WTC11 (cell line): ENCODE results near the gene SLC27A2. TPM values are rescaled to one million over a fixed set of nuclear protein-coding genes. Genes with fewer than 3 reads are reported as not detected.

ENCODE experiments used
- ATAC-seq: fragments of 200-7000 bp; cut with Tn5 transposase; 2 replicates; pipeline ENCODE4 v1.10.0; 2021; ENCODE audit warnings: mild to moderate bottlenecking, moderate library complexity
- CTCF ChIA-PET: fragments of 300-600 bp; sonication (Branson Sonifier 250); formaldehyde crosslinking; loops from one replicate; lab custom pipeline; 2021; ENCODE audit warnings: antibody characterized with exemption; lab: Charles Lee
- POLR2A ChIA-PET: fragments of 350-600 bp; sonication (Branson Sonifier 250); formaldehyde crosslinking; loops from one replicate; lab custom pipeline; 2021; ENCODE audit warnings: antibody characterized with exemption; lab: Charles Lee
- DNase-seq: peaks from one replicate; pipeline ENCODE4 v3.0.0; 2021; ENCODE audit warnings: low spot score
- H3K27ac Mint-ChIP-seq: 2 replicates; pipeline ENCODE4 v1.8.0; 2021; ENCODE audit warnings: mixed read lengths
- H3K27me3 Mint-ChIP-seq: 2 replicates; pipeline ENCODE4 v1.8.0; 2021; ENCODE audit warnings: low read depth, mild to moderate bottlenecking, moderate library complexity, mixed read lengths
- H3K36me3 Mint-ChIP-seq: 2 replicates; pipeline ENCODE4 v1.8.0; 2021; ENCODE audit warnings: mixed read lengths
- H3K4me1 Mint-ChIP-seq: 2 replicates; pipeline ENCODE4 v1.8.0; 2022; ENCODE audit warnings: mixed read lengths
- H3K4me3 Mint-ChIP-seq: 2 replicates; pipeline ENCODE4 v1.8.0; 2021; ENCODE audit warnings: mild to moderate bottlenecking, moderate library complexity, mixed read lengths
- H3K9me3 Mint-ChIP-seq: 2 replicates; pipeline ENCODE4 v1.8.0; 2021; ENCODE audit warnings: mixed read lengths
- ATF2 ChIP-seq: sonication (generic); formaldehyde crosslinking; IDR thresholded peaks from 2 replicates; pipeline ENCODE4 v1.8.1; 2022; ENCODE audit warnings: low read depth, missing genetic modification reagents, borderline replicate concordance
- CREM ChIP-seq: sonication (generic); formaldehyde crosslinking; IDR thresholded peaks from 2 replicates; pipeline ENCODE4 v1.8.1; 2022; ENCODE audit warnings: mild to moderate bottlenecking, missing genetic modification reagents, moderate library complexity
- FOXJ3 ChIP-seq: sonication (generic); formaldehyde crosslinking; IDR thresholded peaks from 2 replicates; pipeline ENCODE4 v1.9.0; 2021; ENCODE audit warnings: missing genetic modification reagents, mild to moderate bottlenecking, borderline replicate concordance
- FOXP1 ChIP-seq: sonication (generic); formaldehyde crosslinking; IDR thresholded peaks from 2 replicates; pipeline ENCODE4 v1.8.0; 2022; ENCODE audit warnings: missing genetic modification reagents, mild to moderate bottlenecking, moderate library complexity, borderline replicate concordance
- HMGA2 ChIP-seq: fragments of 250-450 bp; sonication (Bioruptor Pico); IDR thresholded peaks from 2 replicates; pipeline ENCODE4 v1.4.0; 2021; ENCODE audit warnings: mild to moderate bottlenecking, moderate library complexity
- MXD4 ChIP-seq: fragments of 250-450 bp; sonication (Bioruptor Pico); IDR thresholded peaks from 2 replicates; pipeline ENCODE4 v1.8.0; 2021; ENCODE audit warnings: mild to moderate bottlenecking, moderate library complexity, borderline replicate concordance
- PRRX2 ChIP-seq: fragments of 250-450 bp; sonication (Bioruptor Pico); IDR thresholded peaks from 2 replicates; pipeline ENCODE4 v1.8.0; 2021; ENCODE audit warnings: mild to moderate bottlenecking
- SMAD3 ChIP-seq: sonication (generic); formaldehyde crosslinking; IDR thresholded peaks from 2 replicates; pipeline ENCODE4 v1.8.0; 2022; ENCODE audit warnings: missing genetic modification reagents, mild to moderate bottlenecking, borderline replicate concordance
- TCF7 ChIP-seq: sonication (generic); formaldehyde crosslinking; IDR thresholded peaks from 2 replicates; pipeline ENCODE4 v1.8.0; 2022; ENCODE audit warnings: mild to moderate bottlenecking, low read depth, missing genetic modification reagents, moderate library complexity
- TP53 ChIP-seq: sonication (generic); formaldehyde crosslinking; IDR thresholded peaks from 2 replicates; pipeline ENCODE4 v1.8.1; 2023; ENCODE audit warnings: mild to moderate bottlenecking, missing genetic modification reagents
- ZNF121 ChIP-seq: sonication (generic); formaldehyde crosslinking; IDR thresholded peaks from 2 replicates; pipeline ENCODE4 v1.8.0; 2023; ENCODE audit warnings: missing genetic modification reagents
- ZNF138 ChIP-seq: sonication (generic); formaldehyde crosslinking; conservative IDR thresholded peaks from 2 replicates; pipeline ENCODE4 v1.8.1; 2022; ENCODE audit warnings: mild to moderate bottlenecking, moderate library complexity, missing genetic modification reagents
- ZNF219 ChIP-seq: sonication (generic); formaldehyde crosslinking; IDR thresholded peaks from 2 replicates; pipeline ENCODE4 v1.8.0; 2023; ENCODE audit warnings: missing genetic modification reagents, mild to moderate bottlenecking, borderline replicate concordance
- ZNF263 ChIP-seq: sonication (generic); formaldehyde crosslinking; IDR thresholded peaks from 2 replicates; pipeline ENCODE4 v1.8.1; 2022; ENCODE audit warnings: low read depth, mild to moderate bottlenecking, moderate library complexity, missing genetic modification reagents
- ZNF416 ChIP-seq: fragments of 250-450 bp; sonication (Bioruptor Pico); IDR thresholded peaks from 2 replicates; pipeline ENCODE4 v1.9.0; 2021; ENCODE audit warnings: mild to moderate bottlenecking, inconsistent platforms
- ZNF423 ChIP-seq: fragments of 250-450 bp; sonication (Bioruptor Pico); IDR thresholded peaks from 2 replicates; pipeline ENCODE4 v2.1.2; 2022; ENCODE audit warnings: mild to moderate bottlenecking, moderate library complexity
- ZNF512 ChIP-seq: sonication (generic); formaldehyde crosslinking; IDR thresholded peaks from 2 replicates; pipeline ENCODE4 v1.8.1; 2022; ENCODE audit warnings: missing genetic modification reagents, borderline replicate concordance
- total RNA-seq: library from RNA; stranded (reverse); gene quantifications from 3 replicates; pipeline ENCODE4 v1.2.3, GENCODE V29; 2021
- TF ChIP-seq, protein P1 (sequence below): sonication (generic); formaldehyde crosslinking; IDR thresholded peaks from 2 replicates; pipeline ENCODE4 v1.8.1; 2023; ENCODE audit warnings: mild to moderate bottlenecking, missing genetic modification reagents, moderate library complexity
- TF ChIP-seq, protein P2 (sequence below): sonication (generic); formaldehyde crosslinking; conservative IDR thresholded peaks from 2 replicates; pipeline ENCODE4 v1.8.1; 2022; ENCODE audit warnings: mild to moderate bottlenecking, missing genetic modification reagents
- TF ChIP-seq, protein P3 (sequence below): sonication (generic); formaldehyde crosslinking; IDR thresholded peaks from 2 replicates; pipeline ENCODE4 v1.8.0; 2023; ENCODE audit warnings: missing genetic modification reagents

The SLC27A2 gene
- total RNA-seq, 1 experiment from 2014 or later, result 3.0 TPM

DNA sequence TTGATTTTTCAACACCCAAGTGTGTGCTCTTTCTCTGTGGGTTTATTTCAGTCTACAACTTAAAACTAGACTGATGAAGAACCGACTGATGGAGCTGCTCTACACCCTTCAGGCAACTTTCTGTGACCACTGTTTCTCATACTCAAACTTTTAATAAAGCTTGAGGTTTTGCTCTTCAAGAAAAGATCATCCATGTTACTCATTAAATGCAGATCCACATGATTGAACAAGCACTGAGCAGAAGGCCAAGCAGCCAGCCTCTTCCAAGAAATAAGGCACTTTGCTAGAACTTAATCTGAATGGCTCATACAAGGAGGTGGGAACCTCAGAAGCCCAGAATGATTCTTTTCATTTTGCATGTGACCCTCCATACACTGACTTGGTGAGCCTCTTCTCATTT is 8.7 kb downstream of the SLC27A2 start:
- no peak for ATAC-seq
- no peak overlapping the region for H3K4me3 Mint-ChIP-seq
- no peaks in the 10 kb centered on the region for H3K36me3 Mint-ChIP-seq
- peaks cover 7% of the 10 kb centered on the region for H3K4me1 Mint-ChIP-seq
- CTCF ChIA-PET, result no interaction called here
- no peak overlapping the region for H3K27ac Mint-ChIP-seq
- no peaks in the 10 kb centered on the region for H3K27me3 Mint-ChIP-seq
- no peak for TF ChIP-seq ZNF138 (CRISPR knock-in tag)
- no peak for TF ChIP-seq CREM
- TF ChIP-seq TCF7 (CRISPR knock-in tag), result no peak
- TF ChIP-seq ZNF219, result no peak
- TF ChIP-seq TP53, result no peak
- TF ChIP-seq, protein P1, sequence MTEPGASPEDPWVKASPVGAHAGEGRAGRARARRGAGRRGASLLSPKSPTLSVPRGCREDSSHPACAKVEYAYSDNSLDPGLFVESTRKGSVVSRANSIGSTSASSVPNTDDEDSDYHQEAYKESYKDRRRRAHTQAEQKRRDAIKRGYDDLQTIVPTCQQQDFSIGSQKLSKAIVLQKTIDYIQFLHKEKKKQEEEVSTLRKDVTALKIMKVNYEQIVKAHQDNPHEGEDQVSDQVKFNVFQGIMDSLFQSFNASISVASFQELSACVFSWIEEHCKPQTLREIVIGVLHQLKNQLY, result no peak
- TF ChIP-seq MXD4 (CRISPR knock-in tag), result no peak
- TF ChIP-seq ATF2 (CRISPR knock-in tag), result no peak
- TF ChIP-seq FOXJ3 (CRISPR knock-in tag), result no peak
- TF ChIP-seq ZNF263 (CRISPR knock-in tag), result no peak
- TF ChIP-seq ZNF121 (CRISPR knock-in tag), result no peak
- no peak for TF ChIP-seq FOXP1 (CRISPR knock-in tag)
- no peak for TF ChIP-seq SMAD3
- TF ChIP-seq ZNF423, result no peak
- no peak for TF ChIP-seq ZNF512 (CRISPR knock-in tag)
- TF ChIP-seq, all 79 proteins: peak for 0
- no peak for DNase-seq
- H3K9me3 Mint-ChIP-seq, result no peaks in the 10 kb centered on the region
- POLR2A ChIA-PET, result no interaction called here

DNA sequence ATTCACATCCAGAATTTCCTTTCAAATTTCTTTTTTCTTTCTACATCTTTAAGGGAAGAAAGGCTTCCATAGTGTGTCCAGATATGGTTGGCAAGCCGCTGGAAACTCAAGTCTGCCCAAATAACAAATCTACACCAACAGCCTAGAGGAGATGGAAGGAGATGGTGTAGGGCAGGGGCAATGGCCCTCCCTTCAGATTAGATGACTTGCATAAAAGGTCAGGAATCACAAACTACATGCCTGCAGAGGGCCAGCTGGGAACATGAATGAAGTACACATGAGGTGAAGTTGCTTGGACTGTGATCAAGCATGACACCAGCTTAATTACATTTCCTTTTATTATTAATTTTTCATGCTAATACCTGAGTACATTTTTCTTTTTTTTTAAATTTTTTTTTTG is 10.2 kb downstream of the SLC27A2 start:
- no peaks in the 10 kb centered on the region for H3K27me3 Mint-ChIP-seq
- no peak for DNase-seq
- CTCF ChIA-PET, result no interaction called here
- H3K4me1 Mint-ChIP-seq, result peaks cover 7% of the 10 kb centered on the region
- TF ChIP-seq, protein P2, sequence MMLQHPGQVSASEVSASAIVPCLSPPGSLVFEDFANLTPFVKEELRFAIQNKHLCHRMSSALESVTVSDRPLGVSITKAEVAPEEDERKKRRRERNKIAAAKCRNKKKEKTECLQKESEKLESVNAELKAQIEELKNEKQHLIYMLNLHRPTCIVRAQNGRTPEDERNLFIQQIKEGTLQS (CRISPR knock-in tag), result no peak
- TF ChIP-seq PRRX2 (no peak), ZNF416 (no peak), HMGA2 (no peak)
- TF ChIP-seq, protein P3, sequence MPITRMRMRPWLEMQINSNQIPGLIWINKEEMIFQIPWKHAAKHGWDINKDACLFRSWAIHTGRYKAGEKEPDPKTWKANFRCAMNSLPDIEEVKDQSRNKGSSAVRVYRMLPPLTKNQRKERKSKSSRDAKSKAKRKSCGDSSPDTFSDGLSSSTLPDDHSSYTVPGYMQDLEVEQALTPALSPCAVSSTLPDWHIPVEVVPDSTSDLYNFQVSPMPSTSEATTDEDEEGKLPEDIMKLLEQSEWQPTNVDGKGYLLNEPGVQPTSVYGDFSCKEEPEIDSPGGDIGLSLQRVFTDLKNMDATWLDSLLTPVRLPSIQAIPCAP, result no peak
- TF ChIP-seq, all 79 proteins: peak for 0
- Mint-ChIP-seq H3K9me3 (no peaks in the 10 kb centered on the region), H3K27ac (no peak overlapping the region), H3K36me3 (no peaks in the 10 kb centered on the region), H3K4me3 (no peak overlapping the region)
- POLR2A ChIA-PET, result no interaction called here
- ATAC-seq, result no peak
